Measurements from ENCODE around the gene SH3TC2.

DNA sequence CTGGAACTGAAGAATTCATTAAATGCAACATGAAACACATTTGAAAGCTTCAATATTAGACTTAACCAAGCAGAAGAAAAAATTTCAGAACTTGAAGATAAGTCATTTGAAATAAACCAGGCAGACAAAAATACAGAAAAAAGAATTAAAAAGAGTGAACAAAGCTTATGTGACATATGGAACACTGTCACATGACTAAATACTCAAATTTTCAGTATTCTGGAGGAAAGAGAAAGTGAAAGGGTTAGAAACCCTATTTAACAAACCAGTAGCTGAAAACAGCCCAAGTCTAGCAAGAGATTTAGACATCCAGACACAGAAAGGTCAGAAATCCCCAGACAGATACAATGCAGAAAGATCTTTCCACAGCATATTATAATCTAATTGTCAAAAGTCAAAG is 37.1 kb upstream of the SH3TC2 start:
- TF ChIP-seq, protein P1, sequence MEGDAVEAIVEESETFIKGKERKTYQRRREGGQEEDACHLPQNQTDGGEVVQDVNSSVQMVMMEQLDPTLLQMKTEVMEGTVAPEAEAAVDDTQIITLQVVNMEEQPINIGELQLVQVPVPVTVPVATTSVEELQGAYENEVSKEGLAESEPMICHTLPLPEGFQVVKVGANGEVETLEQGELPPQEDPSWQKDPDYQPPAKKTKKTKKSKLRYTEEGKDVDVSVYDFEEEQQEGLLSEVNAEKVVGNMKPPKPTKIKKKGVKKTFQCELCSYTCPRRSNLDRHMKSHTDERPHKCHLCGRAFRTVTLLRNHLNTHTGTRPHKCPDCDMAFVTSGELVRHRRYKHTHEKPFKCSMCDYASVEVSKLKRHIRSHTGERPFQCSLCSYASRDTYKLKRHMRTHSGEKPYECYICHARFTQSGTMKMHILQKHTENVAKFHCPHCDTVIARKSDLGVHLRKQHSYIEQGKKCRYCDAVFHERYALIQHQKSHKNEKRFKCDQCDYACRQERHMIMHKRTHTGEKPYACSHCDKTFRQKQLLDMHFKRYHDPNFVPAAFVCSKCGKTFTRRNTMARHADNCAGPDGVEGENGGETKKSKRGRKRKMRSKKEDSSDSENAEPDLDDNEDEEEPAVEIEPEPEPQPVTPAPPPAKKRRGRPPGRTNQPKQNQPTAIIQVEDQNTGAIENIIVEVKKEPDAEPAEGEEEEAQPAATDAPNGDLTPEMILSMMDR (IDR thresholded peaks at IDR 0.05) = no peak
- TF ChIP-seq POLR2A (IDR thresholded peaks at IDR 0.05) = no peak
